HG03432 (cell line): ENCODE measurements around the gene DDO.

Source experiments
- ATAC-seq: cut with Tn5 transposase; IDR thresholded peaks from one replicate; pipeline ENCODE4 v1.9.1; 2021; ENCODE audit warnings: mild to moderate bottlenecking, moderate library complexity; ENCODE audit not compliant: unreplicated experiment

DDO gene

DNA sequence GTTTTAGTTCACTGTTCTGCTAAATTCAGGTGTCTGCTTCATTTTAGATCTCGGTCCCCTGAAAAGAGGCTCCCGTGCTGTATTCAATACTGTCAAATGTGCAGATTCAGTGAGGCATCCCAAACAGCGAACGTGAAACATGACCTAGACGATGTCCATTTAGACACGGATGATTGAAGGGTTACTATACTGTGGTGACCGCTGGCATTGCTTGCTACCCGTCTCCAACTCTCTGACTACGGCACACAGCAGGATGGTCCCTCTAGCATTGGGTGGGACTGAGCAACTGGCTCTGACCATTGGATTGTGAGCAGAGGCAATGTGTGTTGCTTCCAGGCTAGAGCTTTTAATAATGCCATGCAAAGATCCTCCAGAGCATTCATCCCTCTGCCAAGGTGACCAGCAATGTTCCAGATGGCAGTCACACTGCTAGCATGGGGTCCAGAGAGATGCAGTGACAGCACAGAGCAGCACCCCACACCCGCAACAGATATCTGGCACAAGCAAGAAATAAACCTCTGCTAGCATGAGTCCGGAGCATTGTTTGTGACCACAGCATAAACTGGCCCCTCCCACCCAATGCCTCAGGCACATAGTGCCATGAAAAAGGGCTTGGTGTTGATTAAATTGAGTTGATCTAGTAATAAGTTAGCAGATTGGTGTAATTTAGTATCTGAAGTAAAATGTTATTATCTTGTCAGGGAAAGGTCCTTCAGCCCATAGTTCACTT is 66.2 kb downstream of the DDO start:
- no peak for ATAC-seq

- ATAC-seq, result no peak
These were observed 70.3 kb downstream of the DDO start for GRCh38 chr6:110345025-110345424.

- ATAC-seq, result no peak
These were observed 72.6 kb downstream of the DDO start for GRCh38 chr6:110342759-110343158.
